ENCODE measurements around the gene TPM1.

- TF ChIP-seq CTCF (IDR thresholded peaks at IDR 0.05) (no peak), POLR2A (IDR thresholded peaks at IDR 0.05) (no peak), POLR2AphosphoS5 (IDR thresholded peaks at IDR 0.05) (no peak)
These were observed 29.6 kb downstream of the TPM1 start for GRCh38 chr15:63072023-63072650.

Data from breast epithelium (tissue), 3 donors.